Naive B cell (primary cell): ENCODE measurements around the gene CLUH. TPM values are rescaled to one million over a fixed set of nuclear protein-coding genes. Genes with fewer than 3 reads are reported as not detected.
"Not testable (repeated sequence)": the region's sequence is repeated elsewhere in the genome, so short reads cannot be mapped to it uniquely, and the experiment has no call there.

Source experiments
- ATAC-seq, 2 donors: fragments of 150-1000 bp; cut with Tn5 transposase; 2 replicates each; pipeline ENCODE4 v1.10.0; 2021; ENCODE audit warnings: low read depth in 2 of 2, mild to moderate bottlenecking in 2 of 2, moderate library complexity in 2 of 2
- DNase-seq: peaks from one replicate; pipeline ENCODE4 v3.0.0; 2022
- H3K27ac Mint-ChIP-seq, 6 donors: one replicate each; pipeline ENCODE4 v1.8.0; 2020 to 2022; ENCODE audit warnings: mild to moderate bottlenecking in 6 of 6, mixed read lengths in 6 of 6, moderate library complexity in 5 of 6, inconsistent platforms in 2 of 6
- H3K27me3 Mint-ChIP-seq, 3 donors: one replicate each; pipeline ENCODE4 v1.8.0; 2021 to 2022; ENCODE audit warnings: mixed read lengths in 3 of 3, mild to moderate bottlenecking in 1 of 3
- H3K36me3 Mint-ChIP-seq, 2 donors: one replicate each; pipeline ENCODE4 v1.8.0; 2020 to 2022; ENCODE audit warnings: mixed read lengths in 2 of 2, inconsistent platforms in 1 of 2, mild to moderate bottlenecking in 1 of 2
- H3K4me1 Mint-ChIP-seq, 3 donors: one replicate each; pipeline ENCODE4 v1.8.0; 2020 to 2022; ENCODE audit warnings: mixed read lengths in 3 of 3, inconsistent platforms in 1 of 3, mild to moderate bottlenecking in 1 of 3, moderate library complexity in 1 of 3
- H3K4me3 Mint-ChIP-seq, 8 donors: one replicate each; pipeline ENCODE4 v1.8.0; 2020 to 2022; ENCODE audit warnings: mild to moderate bottlenecking in 8 of 8, mixed read lengths in 8 of 8, moderate library complexity in 8 of 8, inconsistent platforms in 2 of 8
- H3K9me3 Mint-ChIP-seq, 7 donors: one replicate each; pipeline ENCODE4 v1.8.0; 2020 to 2022; ENCODE audit warnings: mixed read lengths in 7 of 7, mild to moderate bottlenecking in 5 of 7, inconsistent platforms in 2 of 7, moderate library complexity in 1 of 7
- polyA plus RNA-seq, 6 donors: library from polyadenylated mRNA; unstranded; fragments of 300-500 nt; fragmentation: Illumina TruSeq; gene quantifications; one replicate each; pipeline ENCODE4 v1.2.3, GENCODE V29; 2021; ENCODE audit warnings: low read depth in 6 of 6

CLUH gene
- polyA plus RNA-seq, 6 donors from 2014 or later: 3.4 to 14.2 (median 5.3) TPM

GRCh38 chr17:2703181-2703580 lies 8.4 kb downstream of the CLUH start:
- H3K4me1 Mint-ChIP-seq: peaks cover 13 to 24% (median 15%) of the 10 kb centered on the region in 3 donors
- H3K9me3 Mint-ChIP-seq: no peaks in the 10 kb centered on the region
- H3K36me3 Mint-ChIP-seq: no peaks in the 10 kb centered on the region
- H3K4me3 Mint-ChIP-seq: no peak overlapping the region
- DNase-seq (no peak), ATAC-seq (no peak)
- H3K27ac Mint-ChIP-seq: no peak overlapping the region
- H3K27me3 Mint-ChIP-seq: no peaks in the 10 kb centered on the region

DNA sequence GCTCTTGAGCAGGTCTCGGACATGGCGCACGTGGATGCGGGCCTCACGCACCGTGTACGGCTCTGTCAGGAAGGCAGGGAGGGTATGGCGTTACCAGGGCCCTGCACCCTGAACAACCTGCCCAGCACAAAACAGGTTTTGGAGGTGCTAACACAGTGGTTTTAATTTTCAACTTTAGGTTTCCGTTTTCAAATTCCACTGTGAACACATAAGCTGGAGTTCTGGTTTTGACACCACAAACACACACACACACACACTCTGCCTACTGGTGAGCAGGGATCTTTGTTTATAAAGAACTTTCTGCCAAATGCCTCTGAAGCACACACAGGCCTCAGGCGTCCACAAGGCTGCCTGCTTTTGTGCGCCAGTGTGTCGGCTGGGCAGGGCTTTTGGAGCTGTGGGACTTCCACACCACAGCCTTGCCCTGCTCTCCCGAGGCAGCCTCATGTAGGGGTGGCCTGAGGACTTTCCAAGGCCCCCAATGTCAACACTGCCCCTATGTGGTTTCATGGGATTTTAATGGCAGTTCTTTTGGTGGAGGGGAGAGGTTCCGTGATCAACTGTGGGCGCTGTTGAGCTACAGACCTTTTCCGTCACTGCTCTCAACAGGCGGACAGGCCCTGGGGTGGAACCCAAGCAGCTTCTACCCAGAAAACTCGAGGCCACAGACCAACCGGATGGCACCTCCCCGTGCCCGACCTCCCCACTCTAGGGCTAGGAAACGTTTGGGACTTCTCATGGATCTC lies 9.4 kb downstream of the CLUH start:
- peaks cover 12 to 22% (median 13%) of the 10 kb centered on the region in 3 donors for H3K4me1 Mint-ChIP-seq
- no peak overlapping the region for H3K4me3 Mint-ChIP-seq
- DNase-seq (no peak), ATAC-seq (no peak)
- H3K9me3 Mint-ChIP-seq: no peaks in the 10 kb centered on the region
- no peak overlapping the region for H3K27ac Mint-ChIP-seq
- no peaks in the 10 kb centered on the region for H3K36me3 Mint-ChIP-seq
- no peaks in the 10 kb centered on the region for H3K27me3 Mint-ChIP-seq

- ATAC-seq (no peak), DNase-seq (no peak)
- H3K27me3 Mint-ChIP-seq: no peaks in the 10 kb centered on the region
- no peaks in the 10 kb centered on the region for H3K9me3 Mint-ChIP-seq
- no peak overlapping the region for H3K27ac Mint-ChIP-seq
- no peaks in the 10 kb centered on the region for H3K36me3 Mint-ChIP-seq
- no peak overlapping the region for H3K4me3 Mint-ChIP-seq
- H3K4me1 Mint-ChIP-seq: peaks cover 9 to 14% (median 14%) of the 10 kb centered on the region in 3 donors
These were observed 10.2 kb downstream of the CLUH start for GRCh38 chr17:2701161-2701995.

GRCh38 chr17:2700491-2701141 lies 10.9 kb downstream of the CLUH start:
- no peak for ATAC-seq
- DNase-seq: no peak
- no peaks in the 10 kb centered on the region for H3K36me3 Mint-ChIP-seq
- no peak overlapping the region for H3K4me3 Mint-ChIP-seq
- no peaks in the 10 kb centered on the region for H3K27me3 Mint-ChIP-seq
- no peak overlapping the region for H3K27ac Mint-ChIP-seq
- H3K4me1 Mint-ChIP-seq: peaks cover 3 to 13% (median 11%) of the 10 kb centered on the region in 3 donors
- no peaks in the 10 kb centered on the region for H3K9me3 Mint-ChIP-seq

GRCh38 chr17:2700030-2700490 lies 11.5 kb downstream of the CLUH start:
- Mint-ChIP-seq H3K27ac (peak overlapping the region in 1 of 6 donors; percentile 51), H3K27me3 (no peaks in the 10 kb centered on the region), H3K4me3 (no peak overlapping the region), H3K36me3 (no peaks in the 10 kb centered on the region), H3K4me1 (peaks cover 0 to 8% (median 5%) of the 10 kb centered on the region in 3 donors), H3K9me3 (no peaks in the 10 kb centered on the region)
- no peak for ATAC-seq
- DNase-seq: no peak

DNA sequence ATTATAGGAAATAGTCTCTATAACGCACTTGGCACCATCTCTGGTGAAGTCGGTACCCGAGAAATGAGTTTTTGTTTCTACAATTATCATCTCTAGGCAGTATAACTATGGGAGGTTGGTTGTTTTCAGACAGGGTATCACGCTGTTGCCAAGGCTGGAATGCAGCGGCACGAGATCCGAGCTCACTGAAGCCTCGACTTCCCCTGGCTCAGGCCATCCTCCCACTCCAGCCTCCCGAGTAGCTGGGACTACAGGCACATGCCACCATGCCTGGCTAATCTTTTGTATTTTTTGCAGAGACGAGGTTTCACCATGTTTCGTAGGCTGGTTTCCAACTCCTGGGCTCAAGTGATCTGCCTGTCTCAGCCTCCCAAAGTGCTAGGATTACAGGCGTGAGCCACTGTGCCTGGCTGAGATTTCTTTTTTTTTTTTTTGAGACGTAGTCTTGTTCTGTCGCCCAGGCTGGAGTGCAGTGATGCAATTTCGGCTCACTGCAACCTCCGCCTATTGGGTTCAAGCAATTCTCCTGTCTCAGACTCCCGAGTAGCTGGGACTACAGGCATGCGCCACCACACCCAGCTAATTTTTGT lies 12.3 kb downstream of the CLUH start:
- H3K27ac Mint-ChIP-seq, H3K4me1 Mint-ChIP-seq, H3K27me3 Mint-ChIP-seq, H3K9me3 Mint-ChIP-seq, H3K4me3 Mint-ChIP-seq, H3K36me3 Mint-ChIP-seq, ATAC-seq, DNase-seq: not testable (repeated sequence)

GRCh38 chr17:2697611-2698162 lies 13.9 kb downstream of the CLUH start:
- Mint-ChIP-seq H3K4me3 (no peak overlapping the region), H3K4me1 (peaks cover 0 to 3% (median 0%) of the 10 kb centered on the region in 3 donors), H3K9me3 (no peaks in the 10 kb centered on the region), H3K36me3 (no peaks in the 10 kb centered on the region), H3K27ac (no peak overlapping the region), H3K27me3 (no peaks in the 10 kb centered on the region)
- ATAC-seq (no peak), DNase-seq (no peak)

DNA sequence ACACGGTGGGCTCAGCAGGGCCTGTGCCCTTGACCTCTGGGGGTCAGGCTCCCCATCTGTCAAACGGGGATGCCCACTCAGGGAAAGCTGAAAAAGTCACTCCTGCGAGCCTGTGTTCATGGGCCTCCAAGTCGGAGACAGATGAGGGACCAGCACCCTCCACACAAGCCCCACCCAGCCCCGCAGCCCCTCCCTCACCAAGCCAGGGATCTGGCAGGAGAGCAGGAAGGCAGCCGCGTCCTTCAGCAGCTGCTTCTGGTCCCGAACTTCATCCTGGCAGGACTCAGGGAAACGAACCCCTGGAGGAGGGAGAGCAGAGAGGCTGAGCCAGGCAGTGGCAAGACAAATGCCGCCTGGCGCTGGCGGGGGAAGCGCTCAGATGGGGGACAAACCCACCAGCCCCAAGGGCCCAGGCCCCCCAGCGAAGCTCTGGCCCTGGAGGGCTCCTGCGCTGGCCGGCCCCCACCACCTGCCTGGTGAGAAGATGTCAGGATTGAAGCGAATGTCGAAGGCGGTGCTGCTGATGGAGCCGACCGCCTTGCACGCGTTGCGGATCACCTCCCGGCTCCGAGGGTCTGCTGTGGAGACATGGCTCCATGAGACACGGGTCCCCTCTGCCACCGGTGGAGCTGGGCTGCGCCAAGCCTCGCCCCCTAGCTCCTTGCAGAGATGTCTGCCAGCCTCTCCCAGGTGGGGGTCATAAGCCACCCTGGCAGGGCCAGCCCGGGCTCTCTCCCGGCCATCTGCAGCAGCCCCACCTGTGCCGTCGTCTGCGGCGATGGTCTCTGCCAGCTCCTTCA lies 15.4 kb downstream of the CLUH start:
- Mint-ChIP-seq H3K4me1 (peaks cover 0 to 3% (median 0%) of the 10 kb centered on the region in 3 donors), H3K27ac (no peak overlapping the region), H3K9me3 (no peaks in the 10 kb centered on the region), H3K36me3 (no peaks in the 10 kb centered on the region), H3K27me3 (no peaks in the 10 kb centered on the region), H3K4me3 (no peak overlapping the region)
- ATAC-seq (no peak), DNase-seq (no peak)

- Mint-ChIP-seq H3K36me3 (no peaks in the 10 kb centered on the region), H3K4me1 (peaks cover 0 to 3% (median 0%) of the 10 kb centered on the region in 3 donors)
These were observed 16.2 kb downstream of the CLUH start for GRCh38 chr17:2695243-2695960.

GRCh38 chr17:2694381-2695242 lies 17.0 kb downstream of the CLUH start:
- Mint-ChIP-seq H3K27ac (no peak overlapping the region), H3K4me1 (peaks cover 0 to 3% (median 0%) of the 10 kb centered on the region in 3 donors), H3K4me3 (peak overlapping the region in 1 of 8 donors; percentile 15), H3K36me3 (no peaks in the 10 kb centered on the region), H3K27me3 (no peaks in the 10 kb centered on the region), H3K9me3 (no peaks in the 10 kb centered on the region)
- DNase-seq: no peak
- ATAC-seq: no peak

More at GRCh38 chr17:2695243-2695960, 16.2 kb downstream of the CLUH start:
- ATAC-seq (no peak), DNase-seq (no peak)
- Mint-ChIP-seq H3K4me3 (peak overlapping the region in 1 of 8 donors; percentile 15), H3K27ac (no peak overlapping the region), H3K9me3 (no peaks in the 10 kb centered on the region), H3K27me3 (no peaks in the 10 kb centered on the region)

DNA sequence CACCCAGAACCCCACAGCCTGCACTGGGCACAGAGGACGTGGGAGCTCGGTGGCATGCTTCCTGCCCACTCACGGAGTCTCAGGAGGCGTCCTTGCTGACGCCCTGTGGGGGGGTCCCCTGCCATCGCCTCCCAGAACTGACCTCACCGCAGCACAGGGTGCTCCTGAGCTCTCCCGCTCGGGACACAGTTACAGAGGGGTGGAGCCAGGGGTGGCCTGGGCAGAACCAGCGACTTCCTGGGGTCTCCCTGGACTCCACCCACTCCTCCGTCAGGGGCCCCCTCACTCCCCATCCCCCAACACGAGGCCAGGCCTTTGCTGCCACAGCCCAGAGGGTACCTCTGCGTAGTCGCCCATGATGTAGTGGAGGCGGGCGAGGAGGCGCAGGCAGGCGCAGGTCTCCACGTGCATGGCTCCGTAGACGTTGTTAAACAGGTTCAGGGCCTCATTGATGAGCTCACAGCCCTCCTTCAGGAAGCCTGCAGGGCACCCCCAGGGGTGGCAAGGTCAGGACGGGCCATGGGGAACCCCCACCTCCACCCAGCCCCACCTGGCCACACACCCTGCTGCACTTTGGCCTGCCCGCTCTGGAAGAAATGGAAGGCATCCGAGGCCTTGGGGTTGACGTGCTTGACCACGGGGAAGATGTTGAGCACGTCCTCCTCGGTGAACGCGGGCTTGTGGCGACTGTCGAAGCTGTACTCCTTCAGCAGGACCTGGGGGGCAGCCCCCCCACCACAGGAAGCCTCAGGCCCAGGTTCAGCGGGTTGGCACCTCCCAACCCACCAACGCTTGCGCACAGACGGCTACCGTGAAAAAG lies 17.8 kb downstream of the CLUH start:
- Mint-ChIP-seq H3K4me3 (no peak overlapping the region), H3K36me3 (no peaks in the 10 kb centered on the region), H3K9me3 (no peaks in the 10 kb centered on the region), H3K27me3 (no peaks in the 10 kb centered on the region), H3K27ac (no peak overlapping the region), H3K4me1 (peaks cover 0 to 3% (median 0%) of the 10 kb centered on the region in 3 donors)
- DNase-seq: no peak
- ATAC-seq: no peak
